SU-DHL-6 (cell line): ENCODE data around the gene GPR162.

Experiments used
- H2AFZ ChIP-seq: fragments of 200-600 bp; sonication (generic); 2 replicates; pipeline ENCODE4 v1.6.1; 2014; ENCODE audit warnings: low read depth, mild to moderate bottlenecking, moderate library complexity, mixed read lengths, antibody characterized with exemption, low read length; ENCODE audit not compliant: severe bottlenecking
- H3F3A ChIP-seq: fragments of 200-600 bp; shearing (Covaris generic); 2 replicates; pipeline ENCODE4 v1.6.0; 2016; ENCODE audit warnings: antibody characterized with exemption, mild to moderate bottlenecking; ENCODE audit not compliant: insufficient read depth
- H3K27ac ChIP-seq: fragments of 200-600 bp; sonication (generic); 2 replicates; pipeline ENCODE4 v1.5.1; 2016; ENCODE audit warnings: low read depth, mild to moderate bottlenecking, low read length, moderate library complexity, mixed read lengths
- H3K27me3 ChIP-seq: fragments of 200-600 bp; sonication (generic), shearing (Covaris generic); 2 replicates; pipeline ENCODE4 v1.6.0; 2014; ENCODE audit warnings: mild to moderate bottlenecking, low read length
- H3K36me3 ChIP-seq: fragments of 200-600 bp; sonication (generic); 2 replicates; pipeline ENCODE4 v1.6.1; 2014; ENCODE audit warnings: mild to moderate bottlenecking, low read length, mixed read lengths
- H3K4me2 ChIP-seq: fragments of 300-600, 200-600 bp; shearing (Covaris generic), sonication (generic); 2 replicates; pipeline ENCODE4 v1.6.0; 2014; ENCODE audit warnings: low read length, low read depth, mild to moderate bottlenecking; ENCODE audit not compliant: poor library complexity, severe bottlenecking
- H3K4me3 ChIP-seq: fragments of 200-600 bp; sonication (generic); 2 replicates; pipeline ENCODE4 v1.5.1; 2014; ENCODE audit warnings: antibody characterized with exemption, low read length, mild to moderate bottlenecking, mixed read lengths; ENCODE audit not compliant: insufficient read depth, poor library complexity, severe bottlenecking
- H3K79me2 ChIP-seq: fragments of 200-600 bp; sonication (generic); 2 replicates; pipeline ENCODE4 v1.6.1; 2014; ENCODE audit warnings: mild to moderate bottlenecking, low read length, moderate library complexity; ENCODE audit not compliant: insufficient read depth
- H3K9ac ChIP-seq: fragments of 200-600 bp; sonication (generic); 2 replicates; pipeline ENCODE4 v1.7.0; 2014; ENCODE audit warnings: mild to moderate bottlenecking, low read length
- H3K9me2 ChIP-seq: fragments of 200-600 bp; sonication (generic); replicated peaks from 2 replicates; pipeline ENCODE4 v1.6.1; 2014; ENCODE audit warnings: low read length; ENCODE audit not compliant: insufficient read depth
- H3K9me3 ChIP-seq: fragments of 200-600 bp; sonication (generic); 2 replicates; pipeline ENCODE4 v1.6.1; 2014; ENCODE audit warnings: low read length, mixed read lengths; ENCODE audit not compliant: insufficient read depth
- H4K20me1 ChIP-seq: fragments of 200-600 bp; sonication (generic); 2 replicates; pipeline ENCODE4 v1.6.1; 2014; ENCODE audit warnings: low read depth, mild to moderate bottlenecking, antibody characterized with exemption, low read length, moderate library complexity, mixed read lengths
- CTCF ChIP-seq: fragments of 200-600 bp; sonication (generic); IDR thresholded peaks from one replicate; pipeline ENCODE4 v1.5.1; 2017; ENCODE audit warnings: antibody characterized with exemption, mild to moderate bottlenecking, low read length, moderate library complexity; ENCODE audit not compliant: insufficient read depth, poor library complexity, severe bottlenecking
- EZH2phosphoT487 ChIP-seq: fragments of 200-600 bp; sonication (generic), shearing (Covaris generic); conservative IDR thresholded peaks from 2 replicates; pipeline ENCODE4 v1.6.1; 2018; ENCODE audit warnings: mild to moderate bottlenecking, antibody characterized with exemption, low read length, moderate library complexity, mixed read lengths

Gene GPR162

DNA sequence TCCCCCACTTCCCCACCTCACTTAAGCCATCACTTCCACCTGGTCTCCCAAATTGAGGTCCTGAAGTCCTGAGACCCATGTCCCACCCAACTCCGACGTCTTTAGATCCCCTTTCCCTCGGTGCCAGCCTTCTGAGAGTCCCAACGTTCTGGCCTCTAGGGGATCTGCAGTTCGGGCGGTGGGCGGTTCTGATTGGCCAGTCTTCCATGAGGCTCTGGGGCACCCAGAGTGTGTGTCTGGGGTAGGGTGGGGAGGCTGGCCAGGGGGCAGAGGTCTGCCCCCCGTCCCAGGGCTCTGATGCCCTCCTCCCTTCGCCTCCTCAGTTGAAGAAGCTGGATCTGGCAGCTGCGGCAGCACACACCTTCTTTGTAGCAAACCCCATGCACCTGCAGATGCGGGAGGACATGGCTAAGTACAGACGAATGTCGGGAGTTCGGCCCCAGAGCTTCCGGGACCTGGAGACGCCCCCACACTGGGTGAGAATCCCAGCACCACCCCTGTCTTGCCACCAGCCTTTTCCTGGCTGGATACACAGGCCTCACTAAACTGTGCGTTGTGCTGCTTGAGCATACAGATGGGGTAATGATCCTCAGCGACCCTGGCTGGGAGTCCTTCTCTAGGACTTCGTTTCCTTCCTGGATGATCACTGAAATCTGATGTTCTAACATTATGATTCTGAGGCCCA, 8.1 kb downstream of the GPR162 start:
- H2AFZ ChIP-seq: no peak overlapping the region
- H3K4me3 ChIP-seq: no peak overlapping the region
- no peaks in the 10 kb centered on the region for H3K27me3 ChIP-seq
- H4K20me1 ChIP-seq: no peaks in the 10 kb centered on the region; the same call in 1 of the 2 replicates
- H3K9me2 ChIP-seq: no peaks in the 10 kb centered on the region
- H3F3A ChIP-seq: no peaks in the 10 kb centered on the region
- H3K36me3 ChIP-seq: no peaks in the 10 kb centered on the region
- no peak for TF ChIP-seq EZH2phosphoT487
- TF ChIP-seq CTCF: no peak
- no peaks in the 10 kb centered on the region for H3K9me3 ChIP-seq
- no peak overlapping the region for H3K9ac ChIP-seq
- H3K27ac ChIP-seq: no peak overlapping the region
- H3K4me2 ChIP-seq: peak overlapping the region; percentile 29
- H3K79me2 ChIP-seq: no peaks in the 10 kb centered on the region

GRCh38 chr12:6830286-6830890, 8.8 kb downstream of the GPR162 start:
- H2AFZ ChIP-seq: no peak overlapping the region
- TF ChIP-seq CTCF (no peak), EZH2phosphoT487 (no peak)
- H4K20me1 ChIP-seq: no peaks in the 10 kb centered on the region; the same call in 1 of the 2 replicates
- no peaks in the 10 kb centered on the region for H3K79me2 ChIP-seq
- H3K27ac ChIP-seq: no peak overlapping the region
- H3K9me3 ChIP-seq: no peaks in the 10 kb centered on the region
- no peaks in the 10 kb centered on the region for H3K27me3 ChIP-seq
- no peak overlapping the region for H3K4me3 ChIP-seq
- no peak overlapping the region for H3K9ac ChIP-seq
- H3K4me2 ChIP-seq: no peak overlapping the region
- no peaks in the 10 kb centered on the region for H3K36me3 ChIP-seq
- H3F3A ChIP-seq: no peaks in the 10 kb centered on the region
- H3K9me2 ChIP-seq: no peaks in the 10 kb centered on the region

DNA sequence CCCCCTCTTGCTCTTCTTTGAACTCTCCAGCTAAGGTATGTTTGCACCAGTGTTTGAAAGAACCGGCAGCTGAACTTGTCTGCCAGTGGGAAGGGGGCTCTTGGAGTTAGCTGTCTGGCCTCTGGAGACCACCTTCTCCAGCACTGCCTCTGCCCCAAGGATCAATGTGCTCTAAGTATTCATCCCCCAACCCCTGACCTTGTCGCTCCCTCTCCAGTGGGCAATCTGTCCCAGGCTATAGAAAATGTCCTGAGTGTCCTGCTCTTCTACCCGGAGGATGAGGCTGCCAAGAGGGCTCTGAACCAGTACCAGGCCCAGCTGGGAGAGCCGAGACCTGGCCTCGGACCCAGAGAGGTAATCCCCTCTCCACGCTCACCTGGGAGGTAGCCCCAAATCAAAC, 9.4 kb downstream of the GPR162 start:
- TF ChIP-seq CTCF (no peak), EZH2phosphoT487 (no peak)
- Histone ChIP-seq H3K4me3 (no peak overlapping the region), H3K4me2 (no peak overlapping the region), H3K9ac (no peak overlapping the region), H3K9me3 (no peaks in the 10 kb centered on the region), H3K27ac (no peak overlapping the region), H2AFZ (no peak overlapping the region), H3K9me2 (no peaks in the 10 kb centered on the region), H3F3A (no peaks in the 10 kb centered on the region), H4K20me1 (no peaks in the 10 kb centered on the region; the same call in 1 of the 2 replicates), H3K27me3 (no peaks in the 10 kb centered on the region), H3K79me2 (no peaks in the 10 kb centered on the region), H3K36me3 (no peaks in the 10 kb centered on the region)
